HepG2 (cell line): ENCODE measurements around the gene ARHGEF1. TPM values are rescaled to one million over a fixed set of nuclear protein-coding genes. Genes with fewer than 3 reads are reported as not detected.
"Not testable (repeated sequence)": the region's sequence is repeated elsewhere in the genome, so short reads cannot be mapped to it uniquely, and the experiment has no call there.

Source experiments
- ATAC-seq: fragments of 200-7000 bp; cut with Tn5 transposase; 3 replicates; pipeline ENCODE4 v1.9.1; 2020; ENCODE audit warnings: mild to moderate bottlenecking, moderate library complexity
- BruUV-seq: library from RNA; stranded (reverse); fragments of 400-500 nt; replicated peaks from 2 replicates; lab custom pipeline; 2021; lab: Mats Ljungman, UMichigan
- CTCF ChIA-PET: fragments of 300-600 bp; formaldehyde crosslinking; extraction: SDS; loops from one replicate; lab custom pipeline; 2021; ENCODE audit warnings: low total read pairs, inconsistent platforms, low intra/inter-chr PET ratio; lab: Yijun Ruan, JAX
- POLR2A ChIA-PET: fragments of 350-600 bp; sonication (Branson Sonifier 250); formaldehyde crosslinking; loops from one replicate; lab custom pipeline; 2020; ENCODE audit warnings: antibody characterized with exemption, inconsistent platforms; lab: Yijun Ruan, JAX
- DNase-seq: peaks from one replicate; pipeline ENCODE4 v3.0.0-alpha.2; 2015; ENCODE audit warnings: low spot score
- FAIRE-seq: peaks from 3 replicates; lab custom pipeline; 2011; peaks lifted over from hg19 to GRCh38; lab: Jason Lieb, UNC
- H2AFZ ChIP-seq: one replicate; pipeline ENCODE4 v1.6.1; 2011; ENCODE audit warnings: low read length, inconsistent platforms
- H3K27ac ChIP-seq: fragments of 300-600 bp; 3 replicates; pipeline ENCODE4 v1.8.0; 2011; ENCODE audit warnings: mixed run types, mild to moderate bottlenecking, mixed read lengths, low read length, inconsistent platforms; ENCODE audit not compliant: insufficient read depth; ENCODE audit errors: extremely low read length
- H3K27me3 ChIP-seq, 2 experiments: fragments of 200-600 bp in 1 of 2; 2 replicates in 1 of 2; 3 replicates in 1 of 2; pipeline versions ENCODE4 v1.6.0 to v1.8.0; 2011; ENCODE audit warnings: low read length in 2 of 2, mild to moderate bottlenecking in 2 of 2, moderate library complexity in 2 of 2, inconsistent platforms in 1 of 2; ENCODE audit not compliant: insufficient read depth in 2 of 2, control insufficient read depth in 1 of 2
- H3K36me3 ChIP-seq, 2 experiments: fragments of 200-600 bp in 1 of 2; replicated peaks in 1 of 2; 2 replicates in 1 of 2; 3 replicates in 1 of 2; pipeline versions ENCODE4 v1.5.1 to v1.8.0; 2011; ENCODE audit warnings: low read length in 2 of 2, inconsistent platforms in 1 of 2; ENCODE audit not compliant: insufficient read depth in 2 of 2, control insufficient read depth in 1 of 2
- H3K4me1 ChIP-seq: 2 replicates; pipeline ENCODE4 v1.5.1; 2012; ENCODE audit warnings: low read length, inconsistent platforms; ENCODE audit not compliant: insufficient read depth
- H3K4me2 ChIP-seq: 2 replicates; pipeline ENCODE4 v1.6.0; 2011; ENCODE audit warnings: low read depth, low read length, inconsistent platforms
- H3K4me3 ChIP-seq, 3 experiments: fragments of 200-600 bp in 1 of 3; sonication (generic), shearing (Covaris generic) in 1 of 3; replicated peaks in 1 of 3; 2 replicates each; pipeline ENCODE4 v1.5.1; 2011 to 2016; ENCODE audit warnings: low read length in 3 of 3, inconsistent platforms in 2 of 3, low read depth in 2 of 3, mild to moderate bottlenecking in 2 of 3, control low read depth in 1 of 3, mixed read lengths in 1 of 3; ENCODE audit not compliant: insufficient read depth in 1 of 3
- H3K79me2 ChIP-seq: one replicate; pipeline ENCODE4 v1.6.1; 2011; ENCODE audit warnings: low read length, inconsistent platforms; ENCODE audit not compliant: insufficient read depth
- H3K9ac ChIP-seq: 2 replicates; pipeline ENCODE4 v1.6.0; 2011; ENCODE audit warnings: mild to moderate bottlenecking, low read depth, low read length, inconsistent platforms; ENCODE audit not compliant: insufficient read depth
- H3K9me3 ChIP-seq: 2 replicates; pipeline ENCODE4 v1.5.1; 2012; ENCODE audit warnings: mild to moderate bottlenecking, low read length
- H4K20me1 ChIP-seq: 2 replicates; pipeline ENCODE4 v1.6.0; 2011; ENCODE audit warnings: inconsistent platforms, mild to moderate bottlenecking, low read length, moderate library complexity; ENCODE audit not compliant: insufficient read depth
- SSRP1 ChIP-seq: IDR thresholded peaks from 2 replicates; pipeline ENCODE4 v1.6.1; 2016; ENCODE audit warnings: control low read depth
- ZSCAN22 ChIP-seq: sonication (generic); formaldehyde crosslinking; IDR thresholded peaks from 2 replicates; pipeline ENCODE4 v1.4.0; 2020; ENCODE audit warnings: mild to moderate bottlenecking, missing genetic modification reagents
- WGBS: methylation state at CpG from one replicate; pipeline ENCODE4 v1.1.6; 2017; ENCODE audit warnings: low lambda C conversion rate; 5-methylcytosine and 5-hydroxymethylcytosine counted together
- in situ Hi-C: cut with HindIII; loops from 2 replicates; pipeline ENCODE4 v1.10.0; 2017; ENCODE audit warnings: low pct_unique_long_range_greater_than_20kb; ENCODE audit not compliant: extremely low pct_ligation_motif_present
- intact Hi-C: fragments of 100-400 bp; cut with micrococcal nuclease; formaldehyde crosslinking; loops from one replicate; pipeline ENCODE4 v1.10.0; 2022; ENCODE audit not compliant: unreplicated experiment
- polyA plus RNA-seq, 8 experiments: library from polyadenylated mRNA; depleted of rRNA in 3 of 8; stranded (reverse) in 7 of 8; unstranded in 1 of 8; fragments of >200 nt; fragmentation: Illumina TruSeq in 4 of 8; extraction: Trizol in 4 of 8; gene quantifications; 2 replicates each; pipeline versions ENCODE4 v1.2.1 to v1.2.3, GENCODE V29; 2011 to 2016; ENCODE audit warnings: low read depth in 4 of 8, missing spikeins in 1 of 8, mixed read lengths in 1 of 8; ENCODE audit not compliant: insufficient read depth in 1 of 8
- total RNA-seq, 5 experiments: library from RNA; depleted of rRNA; stranded (reverse); fragments of >200 nt; fragmentation: Illumina TruSeq; extraction: Trizol; gene quantifications; 2 replicates each; pipeline ENCODE4 v1.2.3, GENCODE V29; 2016; ENCODE audit warnings: low read depth in 1 of 5
- TF ChIP-seq, protein P1 (sequence below): fragments of 450-650 bp; IDR thresholded peaks from 2 replicates; pipeline ENCODE4 v1.6.1; 2016

The ARHGEF1 gene
- total and polyA plus RNA-seq, 2 of the 13 experiments (the other 11 are each of a cell fraction or from before 2014, with no cell fraction given): 33.7 to 34.7 TPM

DNA sequence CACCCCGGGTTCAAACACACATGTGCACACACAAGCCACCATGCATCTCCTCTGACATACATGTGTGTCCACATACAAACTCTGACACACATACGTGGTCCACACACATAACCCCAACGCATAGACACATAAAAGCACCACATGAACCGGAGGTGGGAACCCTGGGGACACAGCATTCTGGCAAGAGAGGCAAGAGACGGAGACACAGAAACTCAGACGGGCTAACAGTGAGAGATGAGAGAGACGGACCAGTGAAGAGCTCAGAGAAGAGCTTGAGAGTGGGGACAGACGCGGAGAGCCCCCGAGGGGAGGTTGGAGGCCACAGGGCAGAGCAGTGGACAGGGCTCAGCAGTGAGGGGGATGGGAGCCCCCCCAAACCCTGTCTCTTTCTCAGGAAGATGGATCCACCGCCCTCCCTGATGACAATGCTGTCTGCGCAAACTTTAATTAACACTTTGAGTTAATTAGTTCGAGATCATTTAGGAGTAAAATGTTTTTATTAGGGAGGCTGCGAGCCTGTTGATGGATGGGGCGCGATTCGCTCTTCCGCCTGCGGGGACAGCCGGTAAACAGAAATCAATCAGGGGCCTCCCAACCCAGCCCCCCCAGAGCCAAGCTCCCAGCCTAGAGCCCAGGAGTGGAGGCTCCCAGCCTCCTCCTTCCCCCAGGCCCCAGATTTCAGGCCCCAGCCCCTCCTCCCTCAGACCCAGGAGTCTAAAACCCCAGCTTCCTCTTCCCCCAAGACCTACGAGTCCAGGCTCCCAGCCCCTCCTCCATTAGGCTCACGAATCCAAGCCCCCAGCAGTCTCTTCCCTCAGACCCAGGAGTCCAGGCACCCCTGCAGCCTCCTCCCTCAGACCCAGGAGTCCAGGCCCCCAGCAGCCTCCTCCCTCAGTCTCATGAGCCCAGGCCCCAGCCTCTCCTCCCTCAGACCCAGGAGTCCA is 54.8 kb downstream of the ARHGEF1 start:
- ATAC-seq (no peak), FAIRE-seq (no peak), DNase-seq (no peak)
- H3K4me1 ChIP-seq: no peaks in the 10 kb centered on the region
- peaks cover 6% of the 10 kb centered on the region; the same call in 1 of the 2 replicates for H4K20me1 ChIP-seq
- CTCF ChIA-PET: no interaction called here
- no peak overlapping the region for H3K27ac ChIP-seq
- no TSS peak for BruUV-seq
- no peak for TF ChIP-seq SSRP1 (CRISPR knock-in tag)
- TF ChIP-seq, protein P1, sequence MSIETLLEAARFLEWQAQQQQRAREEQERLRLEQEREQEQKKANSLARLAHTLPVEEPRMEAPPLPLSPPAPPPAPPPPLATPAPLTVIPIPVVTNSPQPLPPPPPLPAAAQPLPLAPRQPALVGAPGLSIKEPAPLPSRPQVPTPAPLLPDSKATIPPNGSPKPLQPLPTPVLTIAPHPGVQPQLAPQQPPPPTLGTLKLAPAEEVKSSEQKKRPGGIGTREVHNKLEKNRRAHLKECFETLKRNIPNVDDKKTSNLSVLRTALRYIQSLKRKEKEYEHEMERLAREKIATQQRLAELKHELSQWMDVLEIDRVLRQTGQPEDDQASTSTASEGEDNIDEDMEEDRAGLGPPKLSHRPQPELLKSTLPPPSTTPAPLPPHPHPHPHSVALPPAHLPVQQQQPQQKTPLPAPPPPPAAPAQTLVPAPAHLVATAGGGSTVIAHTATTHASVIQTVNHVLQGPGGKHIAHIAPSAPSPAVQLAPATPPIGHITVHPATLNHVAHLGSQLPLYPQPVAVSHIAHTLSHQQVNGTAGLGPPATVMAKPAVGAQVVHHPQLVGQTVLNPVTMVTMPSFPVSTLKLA: peak; percentile 47
- TF ChIP-seq ZSCAN22: peak; percentile 80
- POLR2A ChIA-PET: no interaction called here
- no peak overlapping the region for H2AFZ ChIP-seq
- in situ Hi-C loops (loop anchor here (10.0 kb wide), 1 partner anchor 53 kb away; the partner anchor contains the start of gene ARHGEF1), intact Hi-C loops (no loop called here)
- H3K79me2 ChIP-seq: no peaks in the 10 kb centered on the region
- H3K4me3 ChIP-seq: no peak overlapping the region
- no peaks in the 10 kb centered on the region for H3K36me3 ChIP-seq
- peaks cover 14 to 64% of the 10 kb centered on the region in 2 experiments; a peak in 4 of 5 replicates for H3K27me3 ChIP-seq
- H3K9ac ChIP-seq: no peak overlapping the region
- no peak overlapping the region for H3K4me2 ChIP-seq
- no peaks in the 10 kb centered on the region for H3K9me3 ChIP-seq
- WGBS: 31% methylated on average over 20 of the region's 22 CpGs

DNA sequence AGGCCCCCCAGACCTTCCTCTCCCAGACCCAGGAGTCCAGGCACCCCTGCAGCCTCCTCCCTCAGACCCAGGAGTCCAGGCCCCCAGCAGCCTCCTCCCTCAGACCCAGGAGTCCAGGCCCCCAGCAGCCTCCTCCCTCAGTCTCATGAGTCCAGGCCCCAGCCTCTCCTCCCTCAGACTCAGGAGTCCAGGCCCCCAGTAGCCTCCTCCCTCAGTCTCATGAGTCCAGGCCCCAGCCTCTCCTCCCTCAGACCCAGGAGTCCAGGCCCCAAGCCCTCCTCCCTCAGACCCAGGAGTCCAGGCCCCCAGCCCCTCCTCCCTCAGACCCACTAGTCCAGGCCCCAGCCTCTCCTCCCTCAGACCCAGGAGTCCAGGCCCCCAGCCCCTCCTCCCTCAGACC is 56.2 kb downstream of the ARHGEF1 start:
- not testable (repeated sequence) for H3K27ac ChIP-seq, H2AFZ ChIP-seq
- peaks cover 10 to 51% of the 10 kb centered on the region in 2 experiments; a peak in 4 of 5 replicates for H3K27me3 ChIP-seq
- TF ChIP-seq ZSCAN22: peak; percentile 80
- TF ChIP-seq, all 625 proteins: peak for 1; not testable (repeated sequence) for 624
- H3K9me3 ChIP-seq, H4K20me1 ChIP-seq, H3K4me1 ChIP-seq, H3K4me2 ChIP-seq, FAIRE-seq, DNase-seq, BruUV-seq, H3K79me2 ChIP-seq, intact Hi-C loops, H3K9ac ChIP-seq, ATAC-seq, CTCF ChIA-PET, POLR2A ChIA-PET, H3K4me3 ChIP-seq, H3K36me3 ChIP-seq: not testable (repeated sequence)
- in situ Hi-C loops: loop anchor here (10.0 kb wide), 1 partner anchor 54 kb away; the partner anchor contains the start of gene ARHGEF1
